Lower lobe of right lung (tissue), 2 donors: Measurements from ENCODE around the gene ACAT2. TPM values are rescaled to one million over a fixed set of nuclear protein-coding genes. Genes with fewer than 3 reads are reported as not detected.

ENCODE experiments used
- ATAC-seq, 2 donors: fragments of 200-7000 bp; cut with Tn5 transposase; one replicate each; pipeline ENCODE4 v1.9.1; 2020 to 2022; ENCODE audit warnings: mild to moderate bottlenecking in 2 of 2, moderate library complexity in 2 of 2
- DNase-seq: peaks from one replicate; pipeline ENCODE4 v3.0.0-alpha.2; 2020
- H3K27ac ChIP-seq: fragments of 200-600 bp; one replicate; pipeline ENCODE4 v1.8.0; 2022
- H3K27me3 ChIP-seq: fragments of 200-600 bp; one replicate; pipeline ENCODE4 v1.8.0; 2022; ENCODE audit warnings: low read depth
- H3K36me3 ChIP-seq: fragments of 200-600 bp; one replicate; pipeline ENCODE4 v1.8.0; 2022; ENCODE audit warnings: mild to moderate bottlenecking
- H3K4me1 ChIP-seq: fragments of 200-600 bp; one replicate; pipeline ENCODE4 v1.8.0; 2022
- H3K4me3 ChIP-seq: fragments of 200-600 bp; one replicate; pipeline ENCODE4 v1.8.0; 2022; ENCODE audit warnings: mild to moderate bottlenecking
- H3K9me3 ChIP-seq: fragments of 200-600 bp; one replicate; pipeline ENCODE4 v1.8.0; 2022
- CTCF ChIP-seq: fragments of 200-600 bp; IDR thresholded peaks from one replicate; pipeline ENCODE4 v1.8.0; 2022; ENCODE audit warnings: antibody characterized with exemption, mild to moderate bottlenecking
- intact Hi-C: fragments of 100-400 bp; cut with DNase I; formaldehyde crosslinking; loops from one replicate; pipeline ENCODE4 v1.11.0; 2022
- total RNA-seq: library from RNA; stranded (reverse); fragmentation: NEBNext Ultra II Directional; extraction: Animal tissue kit (Norgen Biotek cat#: 25700); gene quantifications from one replicate; pipeline ENCODE4 v1.2.1, GENCODE V29; 2021
- donor health status: DM: no; HTN: yes; CAD: no; lungs with severe emphysema.

Gene ACAT2
- total RNA-seq, 1 donor from 2014 or later = 42.4 TPM

- DNase-seq = no peak
- TF ChIP-seq CTCF = no peak
- Histone ChIP-seq H3K27ac (no peak overlapping the region), H3K4me1 (no peaks in the 10 kb centered on the region), H3K9me3 (no peaks in the 10 kb centered on the region), H3K36me3 (peaks cover 100% of the 10 kb centered on the region), H3K4me3 (no peak overlapping the region), H3K27me3 (no peaks in the 10 kb centered on the region)
- intact Hi-C loops = no loop called here
- no peak for ATAC-seq
Measured at GRCh38 chr6:159751448-159751847, 10.4 kb upstream of the ACAT2 start.

GRCh38 chr6:159753081-159753872 lies 8.6 kb upstream of the ACAT2 start:
- DNase-seq = no peak
- peaks cover 100% of the 10 kb centered on the region for H3K36me3 ChIP-seq
- no peaks in the 10 kb centered on the region for H3K9me3 ChIP-seq
- ATAC-seq = no peak
- no peak for TF ChIP-seq CTCF
- no peak overlapping the region for H3K4me3 ChIP-seq
- no peak overlapping the region for H3K27ac ChIP-seq
- intact Hi-C loops = no loop called here
- no peaks in the 10 kb centered on the region for H3K27me3 ChIP-seq
- no peaks in the 10 kb centered on the region for H3K4me1 ChIP-seq

GRCh38 chr6:159754401-159754800 lies 7.4 kb upstream of the ACAT2 start:
- TF ChIP-seq CTCF = no peak
- peaks cover 96% of the 10 kb centered on the region for H3K36me3 ChIP-seq
- intact Hi-C loops = no loop called here
- H3K27me3 ChIP-seq = no peaks in the 10 kb centered on the region
- ATAC-seq (no peak), DNase-seq (no peak)
- no peak overlapping the region for H3K27ac ChIP-seq
- H3K4me1 ChIP-seq = no peaks in the 10 kb centered on the region
- H3K9me3 ChIP-seq = no peaks in the 10 kb centered on the region
- H3K4me3 ChIP-seq = no peak overlapping the region

DNA sequence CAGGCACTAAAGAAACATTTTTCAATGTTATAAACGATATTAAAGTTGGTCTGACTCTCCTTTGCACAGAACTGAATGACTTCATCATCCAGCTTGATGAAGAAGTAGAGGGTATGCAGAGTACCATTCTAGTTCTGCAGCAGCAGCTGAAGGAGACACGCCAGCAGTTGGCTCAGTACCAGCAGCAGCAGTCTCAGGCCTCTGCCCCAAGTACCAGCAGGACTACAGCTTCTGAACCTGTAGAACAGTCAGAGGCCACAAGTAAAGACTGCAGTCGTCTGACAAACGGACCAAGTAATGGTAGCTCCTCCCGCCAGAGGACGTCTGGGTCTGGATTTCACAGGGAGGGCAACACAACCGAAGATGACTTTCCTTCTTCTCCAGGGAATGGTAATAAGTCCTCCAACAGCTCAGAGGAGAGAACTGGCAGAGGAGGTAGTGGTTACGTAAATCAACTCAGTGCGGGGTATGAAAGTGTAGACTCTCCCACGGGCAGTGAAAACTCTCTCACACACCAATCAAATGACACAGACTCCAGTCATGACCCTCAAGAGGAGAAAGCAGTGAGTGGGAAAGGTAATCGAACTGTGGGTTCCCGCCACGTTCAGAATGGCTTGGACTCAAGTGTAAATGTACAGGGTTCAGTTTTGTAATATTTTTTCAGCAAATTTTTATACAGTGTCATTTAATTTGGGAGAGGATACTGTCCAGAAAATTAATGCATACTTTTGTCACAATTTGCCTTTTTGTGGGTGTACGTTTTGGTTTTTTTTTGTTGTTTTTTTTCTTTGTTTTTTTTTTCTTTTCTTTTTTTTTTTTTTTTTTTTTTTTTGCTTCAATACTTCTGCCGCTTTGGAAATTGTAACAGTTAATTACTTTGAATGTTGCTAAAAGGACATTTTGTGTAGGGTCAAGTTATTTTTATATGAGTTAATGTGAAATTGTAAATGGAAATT lies 6.6 kb upstream of the ACAT2 start:
- Histone ChIP-seq H3K9me3 (no peaks in the 10 kb centered on the region), H3K4me3 (no peak overlapping the region), H3K27me3 (no peaks in the 10 kb centered on the region), H3K36me3 (peaks cover 87% of the 10 kb centered on the region), H3K4me1 (no peaks in the 10 kb centered on the region), H3K27ac (no peak overlapping the region)
- no peak for DNase-seq
- intact Hi-C loops = no loop called here
- no peak for TF ChIP-seq CTCF
- peak in 1 of 2 donors; percentile 25 for ATAC-seq

DNA sequence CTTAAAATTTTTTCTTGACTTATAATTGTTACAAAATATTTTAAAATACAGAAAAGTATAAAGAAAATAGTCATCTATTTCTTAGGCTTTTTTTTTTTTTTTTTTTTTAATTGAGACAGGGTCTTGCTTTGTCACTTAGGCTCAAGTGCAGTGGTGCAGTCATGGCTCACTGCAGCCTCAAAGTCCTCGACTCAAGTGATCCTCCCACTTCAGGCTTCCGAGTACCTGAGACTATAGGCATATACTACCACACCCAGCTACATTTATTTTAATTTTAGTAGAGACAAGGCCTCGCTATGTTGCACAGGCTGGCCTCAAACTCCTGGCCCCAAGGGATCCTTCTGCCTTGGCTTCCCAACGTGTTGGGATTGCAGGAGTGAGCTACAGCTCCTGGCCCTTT lies 5.3 kb upstream of the ACAT2 start:
- Histone ChIP-seq H3K4me3 (no peak overlapping the region), H3K36me3 (peaks cover 75% of the 10 kb centered on the region), H3K27ac (no peak overlapping the region), H3K27me3 (no peaks in the 10 kb centered on the region), H3K9me3 (no peaks in the 10 kb centered on the region), H3K4me1 (peaks cover 11% of the 10 kb centered on the region)
- TF ChIP-seq CTCF = no peak
- intact Hi-C loops = no loop called here
- ATAC-seq (no peak), DNase-seq (no peak)
